GM18868 (cell line): Measurements from ENCODE around the gene C2orf78.
"Not testable (repeated sequence)": the region's sequence is repeated elsewhere in the genome, so short reads cannot be mapped to it uniquely, and the experiment has no call there.

ENCODE experiments used
- ATAC-seq: cut with Tn5 transposase; IDR thresholded peaks from one replicate; pipeline ENCODE4 v1.9.1; 2021; ENCODE audit warnings: mild to moderate bottlenecking, moderate library complexity; ENCODE audit not compliant: unreplicated experiment

The C2orf78 gene

GRCh38 chr2:73778867-73779466 is 5.0 kb upstream of the C2orf78 start:
- not testable (repeated sequence) for ATAC-seq

DNA sequence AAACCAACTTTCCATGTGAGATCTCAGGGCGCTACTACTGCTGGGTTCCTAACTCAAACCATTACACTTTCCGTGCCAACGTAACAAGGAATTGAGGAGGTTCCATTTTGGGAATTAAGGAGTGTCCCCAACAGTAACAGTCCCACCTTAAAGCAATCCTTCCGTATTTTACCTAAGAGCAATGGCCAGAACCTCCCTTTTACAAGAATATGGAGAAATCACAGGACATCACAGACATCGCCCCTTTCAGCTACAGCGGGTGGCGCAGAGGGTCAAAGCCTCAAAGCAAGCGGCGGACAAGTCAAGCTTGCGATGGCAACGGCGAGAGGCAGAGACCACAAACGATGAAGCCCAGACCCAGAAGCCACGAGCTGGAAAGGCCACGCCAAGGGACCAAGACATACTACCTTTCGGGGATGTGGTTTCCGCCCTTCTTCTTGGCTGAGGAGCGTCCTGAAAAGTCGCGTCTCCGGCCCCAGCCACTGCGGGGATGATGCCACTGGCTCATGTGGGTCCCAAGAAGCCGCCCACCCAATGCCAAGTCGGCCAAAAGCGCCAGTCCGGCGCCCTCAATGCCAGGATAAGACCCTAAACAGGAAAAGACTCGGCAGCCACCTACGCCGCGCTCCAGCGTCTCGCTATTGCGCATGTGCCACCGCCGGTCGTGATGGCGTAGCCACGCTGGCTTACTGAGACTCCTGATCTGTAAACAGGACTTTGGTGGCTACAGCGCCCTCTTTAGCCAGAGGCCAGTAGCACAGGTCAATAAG is 4.3 kb upstream of the C2orf78 start, which contains the start of gene DUSP11:
Gene DUSP11, minus strand, starts transcription at position 637 of the 770 bp plus-strand sequence. Its CDS starts 129 bp downstream, at position 508.
- ATAC-seq: peak; percentile 97

DNA sequence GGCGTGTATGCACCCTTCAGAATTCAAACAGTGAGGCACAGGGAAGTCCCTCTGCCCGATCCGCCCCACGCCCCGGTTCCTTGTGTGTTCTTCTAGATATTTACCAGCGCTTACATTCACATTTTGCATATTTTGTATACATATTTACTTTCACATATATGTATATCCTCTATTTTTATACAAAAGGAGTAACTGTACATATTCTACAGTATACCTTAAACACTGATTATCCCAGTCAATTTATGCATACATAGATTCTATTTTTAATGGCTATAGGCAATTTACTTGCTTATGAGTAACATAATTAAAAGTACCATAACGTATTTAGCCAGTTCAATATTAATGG is 3.8 kb upstream of the C2orf78 start:
- no peak for ATAC-seq

- ATAC-seq: not testable (repeated sequence)
These were observed 581 bp upstream of the C2orf78 start for GRCh38 chr2:73783402-73783801.

- ATAC-seq: no peak
These were observed 27.9 kb downstream of the C2orf78 start for GRCh38 chr2:73811878-73812277.

DNA sequence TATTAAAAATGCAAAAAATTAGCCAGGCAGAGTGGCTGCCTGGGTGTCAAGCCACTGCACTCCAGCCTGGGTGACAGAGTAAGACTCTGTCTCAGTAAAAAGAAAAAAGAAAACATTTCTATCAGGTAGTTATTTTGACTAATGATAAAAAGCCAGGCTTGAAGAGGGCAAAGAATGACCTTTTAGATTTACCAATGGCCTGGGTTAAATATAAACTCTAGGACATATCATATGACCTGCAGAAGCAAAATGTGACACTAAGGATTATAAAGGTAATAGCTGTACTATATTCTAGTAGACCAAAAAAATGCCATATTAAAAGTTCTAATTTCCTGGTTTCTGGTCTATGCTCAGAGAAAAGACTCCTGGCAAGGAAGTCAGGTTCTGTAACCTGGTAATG is 28.7 kb downstream of the C2orf78 start:
- no peak for ATAC-seq

GRCh38 chr2:73818296-73818695 is 34.3 kb downstream of the C2orf78 start:
- ATAC-seq: no peak

DNA sequence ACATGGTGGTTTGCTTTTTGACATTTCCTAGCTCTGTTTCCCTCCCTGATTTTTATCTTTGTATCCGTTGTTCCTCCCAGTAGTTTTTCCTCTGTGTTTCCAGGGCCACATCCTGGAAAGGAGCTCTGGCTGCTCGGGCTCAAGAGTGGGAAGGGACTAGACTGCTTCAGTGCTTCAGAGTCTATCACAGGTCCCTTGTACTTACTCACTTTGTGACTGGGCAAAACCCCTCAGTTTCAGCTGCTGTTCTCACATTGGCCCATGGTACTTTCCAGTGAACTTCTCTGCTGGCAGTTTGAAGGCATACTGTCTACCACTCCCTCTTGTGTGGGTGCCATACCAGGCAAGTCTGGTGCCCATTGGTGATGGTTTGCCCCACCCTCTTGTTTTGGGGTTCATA is 37.2 kb downstream of the C2orf78 start:
- peak; percentile 90 for ATAC-seq

GRCh38 chr2:73821669-73822068 is 37.7 kb downstream of the C2orf78 start:
- ATAC-seq: no peak

DNA sequence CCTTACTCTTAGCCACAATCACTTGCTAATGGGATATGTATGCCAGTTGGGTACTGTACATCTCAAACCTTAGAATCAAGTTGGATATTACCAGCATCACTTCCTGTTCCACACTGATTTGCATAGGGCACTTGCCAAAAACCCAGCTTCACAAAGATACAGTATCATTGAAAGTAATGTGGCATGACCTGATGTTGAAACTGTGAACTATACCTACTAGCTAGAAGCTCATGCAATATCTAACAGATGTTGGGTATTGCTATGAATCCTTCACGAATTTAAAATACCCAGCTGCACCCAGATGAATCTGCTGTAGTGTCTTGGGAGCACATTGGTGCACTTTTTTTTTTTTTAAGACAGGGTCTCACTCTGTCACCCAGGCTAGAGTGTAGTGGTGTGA is 38.3 kb downstream of the C2orf78 start:
- ATAC-seq: no peak

DNA sequence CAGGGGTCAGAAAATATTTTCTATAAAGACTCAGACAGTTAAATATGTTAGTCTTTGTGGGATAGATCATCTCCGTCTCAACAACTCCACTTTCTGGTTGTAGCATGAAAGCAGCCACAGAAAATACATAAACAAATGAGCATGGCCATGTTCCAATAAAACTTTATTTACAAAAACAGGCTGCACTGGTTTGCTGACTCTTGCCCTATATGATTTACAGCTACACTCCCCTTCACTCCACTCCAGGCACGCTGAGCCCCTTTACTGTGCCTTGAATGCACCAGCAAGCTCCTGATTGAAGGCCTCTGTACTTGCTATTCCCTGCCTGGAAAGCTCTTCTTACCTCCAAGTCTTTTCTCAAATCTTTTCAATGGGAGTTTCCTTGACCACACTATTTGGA is 39.0 kb downstream of the C2orf78 start:
- no peak for ATAC-seq

DNA sequence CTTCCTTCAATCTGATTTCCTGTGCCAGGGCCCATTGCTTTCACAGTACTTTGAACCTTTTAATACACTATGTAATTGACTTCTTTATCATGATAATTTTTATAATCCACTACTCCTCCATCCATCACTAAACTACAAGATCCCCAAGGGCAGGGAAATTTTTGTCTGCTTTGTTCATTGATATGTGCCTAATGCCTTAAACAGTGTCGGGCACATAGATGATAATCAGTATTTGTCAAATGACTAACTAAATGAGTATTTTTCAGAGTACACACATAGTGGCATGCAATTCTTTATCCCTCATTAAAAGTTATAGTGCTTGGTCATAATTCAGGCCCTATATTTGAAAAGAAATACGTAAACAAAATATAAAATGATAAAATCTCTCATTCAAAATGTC is 39.4 kb downstream of the C2orf78 start:
- no peak for ATAC-seq

GRCh38 chr2:73823916-73824523 is 40.0 kb downstream of the C2orf78 start:
- no peak for ATAC-seq

- no peak for ATAC-seq
These were observed 41.4 kb downstream of the C2orf78 start for GRCh38 chr2:73825408-73825807.

GRCh38 chr2:73827018-73827417 is 43.0 kb downstream of the C2orf78 start:
- no peak for ATAC-seq

DNA sequence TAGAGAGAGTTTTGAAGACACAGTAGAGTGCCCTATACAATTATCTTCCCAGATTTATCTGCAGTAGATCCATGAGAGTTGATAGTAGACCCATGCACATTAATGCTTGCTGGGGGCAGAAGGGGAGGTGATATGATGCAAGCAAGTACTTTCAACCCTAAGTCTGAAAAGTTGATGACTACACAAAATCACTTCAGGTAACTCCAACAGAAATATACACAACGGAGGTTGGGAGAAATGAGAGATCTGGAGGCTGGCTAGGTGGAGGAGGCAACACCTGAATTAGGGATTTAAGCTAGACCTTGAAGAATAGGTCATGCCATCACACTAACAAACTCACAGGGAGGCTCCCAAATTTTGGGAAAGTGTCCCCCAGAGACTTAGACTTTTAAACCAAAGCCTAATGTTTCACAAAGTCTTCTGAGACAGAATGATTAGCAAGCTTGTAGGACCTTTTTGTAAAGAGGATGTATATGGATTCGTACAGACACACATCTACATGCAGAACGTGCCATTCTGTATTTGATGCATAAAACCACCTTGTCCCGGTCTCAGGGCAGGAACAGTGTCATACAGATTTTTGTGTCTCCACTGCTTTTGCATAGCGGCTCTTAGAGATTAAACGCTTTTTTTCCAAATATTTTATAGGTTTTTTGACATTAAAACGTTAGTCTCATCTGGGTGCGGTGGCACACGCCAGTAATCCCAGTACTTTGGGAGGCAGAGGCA is 43.8 kb downstream of the C2orf78 start:
- no peak for ATAC-seq

GRCh38 chr2:73828389-73828817 is 44.4 kb downstream of the C2orf78 start:
- ATAC-seq: no peak

- ATAC-seq: peak; percentile 88
These were observed 45.0 kb downstream of the C2orf78 start, which contains the start of gene STAMBP for GRCh38 chr2:73828818-73829570. Gene STAMBP (plus strand): TSS chr2:73828961. CDS start chr2:73830857, 1,896 bp downstream.

GRCh38 chr2:73830871-73831401 is 47.0 kb downstream of the C2orf78 start:
- ATAC-seq: no peak

DNA sequence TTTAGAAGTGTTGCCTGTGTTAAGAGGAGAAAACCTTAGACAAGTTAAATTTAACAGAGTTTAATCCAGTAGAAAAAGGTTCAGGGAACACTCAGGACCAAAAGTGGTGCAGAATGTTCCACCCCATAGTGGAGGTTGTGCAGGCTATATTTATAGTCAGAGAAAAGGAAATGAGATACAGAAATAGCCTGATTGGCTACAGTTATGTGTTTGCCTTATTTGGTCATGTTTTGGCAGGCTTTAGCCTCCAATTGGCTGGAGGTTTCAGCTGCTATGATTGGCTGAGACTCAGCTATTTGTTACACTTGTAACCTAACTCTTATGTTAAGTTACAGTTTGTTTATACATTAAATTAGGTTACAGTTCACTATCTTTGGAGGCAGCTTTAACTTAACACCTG is 48.9 kb downstream of the C2orf78 start:
- no peak for ATAC-seq
